GM19099 (cell line): ENCODE data around the gene AKR7A2.

Experiments used
- POLR2A ChIP-seq: IDR thresholded peaks from 3 replicates; pipeline ENCODE4 v1.6.1; 2011; ENCODE audit warnings: low read depth; ENCODE audit not compliant: insufficient read length; ENCODE audit errors: extremely low read depth

AKR7A2 gene

GRCh38 chr1:19331262-19331878, 19.4 kb upstream of the AKR7A2 start:
- TF ChIP-seq POLR2A = no peak

- no peak for TF ChIP-seq POLR2A
These were observed 18.6 kb upstream of the AKR7A2 start for GRCh38 chr1:19330449-19331135.

GRCh38 chr1:19329611-19330010, 17.7 kb upstream of the AKR7A2 start:
- TF ChIP-seq POLR2A = no peak

- no peak for TF ChIP-seq POLR2A
These were observed 17.2 kb upstream of the AKR7A2 start for GRCh38 chr1:19329188-19329587.

GRCh38 chr1:19328486-19328885, 16.5 kb upstream of the AKR7A2 start:
- TF ChIP-seq POLR2A = no peak

- TF ChIP-seq POLR2A = no peak
These were observed 15.8 kb upstream of the AKR7A2 start for GRCh38 chr1:19327736-19328135.

GRCh38 chr1:19327301-19327700, 15.4 kb upstream of the AKR7A2 start:
- no peak for TF ChIP-seq POLR2A

GRCh38 chr1:19326748-19327065, 14.8 kb upstream of the AKR7A2 start:
- TF ChIP-seq POLR2A = no peak

GRCh38 chr1:19325958-19326747, 14.2 kb upstream of the AKR7A2 start:
- no peak for TF ChIP-seq POLR2A

- TF ChIP-seq POLR2A = no peak
These were observed 13.5 kb upstream of the AKR7A2 start for GRCh38 chr1:19325368-19325957.

- no peak for TF ChIP-seq POLR2A
These were observed 12.7 kb upstream of the AKR7A2 start for GRCh38 chr1:19324665-19324990.

GRCh38 chr1:19323987-19324664, 12.2 kb upstream of the AKR7A2 start:
- no peak for TF ChIP-seq POLR2A

GRCh38 chr1:19322481-19322880, 10.5 kb upstream of the AKR7A2 start:
- no peak for TF ChIP-seq POLR2A

GRCh38 chr1:19321071-19321470, 9.1 kb upstream of the AKR7A2 start:
- no peak for TF ChIP-seq POLR2A

- TF ChIP-seq POLR2A = no peak
These were observed 7.3 kb upstream of the AKR7A2 start for GRCh38 chr1:19319196-19319595.

- TF ChIP-seq POLR2A = no peak
These were observed 5.4 kb upstream of the AKR7A2 start for GRCh38 chr1:19317126-19317910.
